EH (cell line): Measurements from ENCODE around the gene GTF3C6.
A peak's percentile ranks its signal among the peaks of the same experiment; 100 is the strongest.
"Not testable (repeated sequence)": the region's sequence is repeated elsewhere in the genome, so short reads cannot be mapped to it uniquely, and the experiment has no call there.

Source experiments
- DNase-seq: peaks from one replicate; pipeline ENCODE4 v3.0.0-alpha.2; 2015; ENCODE audit warnings: low read depth

Gene GTF3C6

GRCh38 chr6:110979565-110980101, 21.1 kb downstream of the GTF3C6 start:
- DNase-seq = no peak

DNA sequence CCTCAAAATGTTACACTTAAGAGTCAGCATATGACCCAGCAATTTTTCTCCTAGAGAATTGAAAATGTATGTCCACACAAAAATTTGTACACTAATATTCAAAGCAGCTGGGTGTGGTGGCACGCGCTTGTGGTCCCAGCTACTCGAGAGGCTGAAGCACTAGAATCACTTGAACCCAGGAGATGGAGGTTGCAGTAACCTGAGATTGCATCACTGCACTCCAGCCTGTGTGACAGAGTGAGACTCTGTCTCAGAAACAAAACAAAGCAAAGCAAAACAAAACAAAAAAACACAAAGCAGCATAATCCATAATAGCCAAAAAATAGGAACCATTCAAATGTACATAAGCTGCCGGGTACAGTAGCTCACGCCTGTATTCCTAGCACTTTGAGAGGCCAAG, 21.7 kb downstream of the GTF3C6 start:
- DNase-seq = no peak

DNA sequence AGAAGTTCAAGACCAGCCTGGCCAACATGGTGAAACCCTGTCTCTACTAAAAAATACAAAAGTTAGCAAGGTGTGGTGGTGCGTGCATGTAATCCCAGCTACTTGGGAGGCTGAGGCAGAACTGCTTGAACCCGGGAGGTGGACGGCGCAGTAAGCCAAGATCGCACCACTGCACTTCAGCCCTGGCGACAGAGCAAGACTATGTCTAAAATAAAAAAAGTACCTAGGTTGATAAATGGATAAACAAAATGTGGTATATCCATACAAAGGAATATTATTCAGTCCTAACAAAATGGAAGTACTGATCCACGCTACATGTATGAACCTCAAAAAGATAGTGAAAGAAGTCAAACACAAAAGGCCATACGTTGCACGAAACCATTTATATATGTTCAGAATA, 22.1 kb downstream of the GTF3C6 start:
- DNase-seq = no peak

DNA sequence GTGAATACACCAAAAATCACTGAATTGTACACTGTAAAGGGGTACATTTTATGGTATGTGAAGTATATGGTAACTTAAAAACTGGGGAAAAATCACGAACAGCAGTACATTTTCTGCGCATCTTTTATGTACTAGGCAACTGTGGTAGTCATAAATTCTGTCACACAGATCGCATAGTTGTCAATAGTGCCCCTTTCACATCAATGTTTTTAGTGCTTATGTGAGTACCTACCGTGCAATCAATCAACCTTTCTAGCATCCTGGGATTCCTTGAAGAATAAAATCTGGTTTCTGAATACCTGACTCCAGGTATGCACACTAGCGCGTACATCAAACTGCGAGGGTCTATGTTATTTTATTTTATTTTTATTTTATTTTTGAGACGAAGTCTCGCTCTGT, 22.7 kb downstream of the GTF3C6 start:
- no peak for DNase-seq

DNA sequence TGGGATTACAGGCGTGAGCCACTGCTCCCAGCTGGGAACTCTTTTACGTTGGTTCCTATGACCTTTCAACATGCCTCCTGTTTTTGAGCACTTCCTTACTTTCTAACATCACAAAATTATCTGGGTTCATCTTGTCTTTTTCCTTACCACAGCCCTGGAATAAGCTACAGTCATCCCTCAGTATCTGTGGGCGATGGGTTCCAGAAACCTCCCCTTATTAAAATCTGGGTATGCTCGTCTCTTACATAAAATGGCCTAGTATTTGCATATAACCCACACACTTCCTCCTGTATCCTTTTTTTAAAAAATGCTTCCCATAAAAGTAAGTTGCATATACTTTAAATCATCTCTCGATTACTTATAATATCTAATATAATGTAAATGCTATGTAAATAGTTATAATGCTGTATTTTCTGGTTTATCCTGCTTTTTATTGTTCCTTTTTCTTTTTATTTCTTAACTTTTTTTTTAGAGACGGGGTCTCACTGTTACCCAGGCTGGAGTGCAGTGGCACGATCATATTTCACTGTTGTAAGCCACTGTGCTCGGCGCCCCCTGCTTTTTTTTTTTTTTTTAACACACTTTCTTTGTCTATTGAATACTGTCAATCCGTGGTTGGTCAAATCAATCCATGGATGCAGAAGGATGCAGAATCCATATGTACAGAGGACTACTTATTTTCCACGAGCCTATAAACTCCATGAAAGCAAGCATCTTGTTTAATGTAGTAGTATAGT, 32.5 kb downstream of the GTF3C6 start:
- DNase-seq = no peak

- no peak for DNase-seq
Measured at GRCh38 chr6:110996691-110997090, 38.2 kb downstream of the GTF3C6 start.

DNA sequence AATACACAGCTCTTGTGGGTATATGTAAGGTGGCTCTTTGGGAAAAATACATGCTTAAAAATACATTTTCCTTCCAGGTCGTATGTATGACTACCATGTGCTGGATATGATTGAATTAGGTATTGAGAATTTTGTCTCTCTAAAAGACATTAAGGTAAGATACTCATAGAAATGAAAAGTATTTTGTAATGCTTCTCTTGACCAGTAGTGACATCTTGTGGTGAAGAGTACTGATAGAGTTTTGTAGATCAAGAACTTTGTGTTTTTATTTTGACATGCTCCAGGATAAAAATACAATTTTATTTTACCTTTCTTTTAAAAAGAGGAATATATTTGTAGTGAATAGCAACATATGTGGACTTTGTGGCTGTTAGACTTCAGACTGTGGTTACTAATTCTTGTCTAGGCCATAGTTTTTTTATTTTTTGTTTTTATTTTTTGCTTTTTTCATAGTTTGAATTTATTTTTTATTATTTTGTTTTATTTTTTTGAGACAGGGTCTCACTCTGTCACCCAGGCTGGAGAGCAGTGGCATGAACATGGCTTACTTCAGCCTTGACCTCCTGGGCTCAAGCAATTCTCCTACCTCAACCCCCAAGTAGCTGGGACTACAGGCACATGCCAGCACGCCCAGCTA, 41.2 kb downstream of the GTF3C6 start:
- DNase-seq = peak; percentile 56

- DNase-seq = no peak
Measured at GRCh38 chr6:111002350-111002749, 43.8 kb downstream of the GTF3C6 start.

DNA sequence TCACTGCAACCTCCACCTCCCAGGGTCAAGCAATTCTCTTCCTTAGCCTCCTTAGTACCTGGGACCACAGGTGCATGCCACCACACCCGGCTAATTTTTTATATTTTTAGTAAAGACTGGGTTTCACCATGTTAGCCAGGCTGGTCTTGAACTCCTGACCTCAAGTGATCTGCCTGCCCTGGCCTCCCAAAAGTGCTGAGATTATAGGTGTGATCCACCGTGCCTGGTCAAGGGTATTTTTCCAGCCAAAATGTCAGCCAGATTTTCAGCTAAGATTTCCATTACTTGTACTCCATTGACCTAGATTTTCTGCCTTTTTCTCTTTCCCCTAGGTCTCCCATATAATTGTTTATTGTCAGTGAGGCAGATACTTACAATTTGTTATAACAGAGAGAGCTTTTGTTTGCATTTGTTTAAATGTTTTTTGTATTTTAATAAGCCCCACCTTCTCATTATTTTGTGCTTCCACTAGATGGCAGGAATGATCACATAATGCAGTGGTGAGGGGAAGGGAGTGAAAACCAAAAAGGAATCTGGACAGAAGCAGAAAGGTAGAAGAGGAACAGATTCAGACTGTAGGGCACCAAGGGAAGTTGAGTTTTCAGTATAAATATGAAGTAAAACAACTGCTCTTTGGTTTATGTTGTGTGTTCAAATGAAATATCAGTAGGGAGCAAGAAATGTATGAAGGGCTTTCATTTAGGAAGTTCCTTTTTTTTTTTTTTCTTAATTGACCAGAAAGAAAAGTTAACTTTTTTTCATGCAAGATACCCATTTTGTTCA, 53.0 kb downstream of the GTF3C6 start:
- peak; percentile 53 for DNase-seq

DNA sequence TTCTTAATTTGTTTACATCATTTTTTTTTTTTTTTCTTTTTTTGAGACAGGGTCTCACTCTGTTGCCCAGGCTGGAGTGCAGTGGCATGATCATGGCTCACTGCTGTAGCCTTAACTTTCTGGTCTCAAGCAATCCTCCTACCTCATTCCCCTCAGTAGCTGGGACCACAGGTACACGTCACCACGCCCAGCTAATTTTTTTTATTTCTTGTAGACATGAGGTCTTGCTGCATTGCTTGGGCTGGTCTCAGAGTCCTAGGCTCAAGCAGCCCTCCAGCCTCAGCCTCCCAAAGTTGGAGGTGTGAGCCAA, 53.6 kb downstream of the GTF3C6 start:
- DNase-seq = no peak

- not testable (repeated sequence) for DNase-seq
Measured at GRCh38 chr6:111012520-111012919, 54.0 kb downstream of the GTF3C6 start.

- peak; percentile 12 for DNase-seq
Measured at GRCh38 chr6:111013144-111013915, 54.8 kb downstream of the GTF3C6 start.

DNA sequence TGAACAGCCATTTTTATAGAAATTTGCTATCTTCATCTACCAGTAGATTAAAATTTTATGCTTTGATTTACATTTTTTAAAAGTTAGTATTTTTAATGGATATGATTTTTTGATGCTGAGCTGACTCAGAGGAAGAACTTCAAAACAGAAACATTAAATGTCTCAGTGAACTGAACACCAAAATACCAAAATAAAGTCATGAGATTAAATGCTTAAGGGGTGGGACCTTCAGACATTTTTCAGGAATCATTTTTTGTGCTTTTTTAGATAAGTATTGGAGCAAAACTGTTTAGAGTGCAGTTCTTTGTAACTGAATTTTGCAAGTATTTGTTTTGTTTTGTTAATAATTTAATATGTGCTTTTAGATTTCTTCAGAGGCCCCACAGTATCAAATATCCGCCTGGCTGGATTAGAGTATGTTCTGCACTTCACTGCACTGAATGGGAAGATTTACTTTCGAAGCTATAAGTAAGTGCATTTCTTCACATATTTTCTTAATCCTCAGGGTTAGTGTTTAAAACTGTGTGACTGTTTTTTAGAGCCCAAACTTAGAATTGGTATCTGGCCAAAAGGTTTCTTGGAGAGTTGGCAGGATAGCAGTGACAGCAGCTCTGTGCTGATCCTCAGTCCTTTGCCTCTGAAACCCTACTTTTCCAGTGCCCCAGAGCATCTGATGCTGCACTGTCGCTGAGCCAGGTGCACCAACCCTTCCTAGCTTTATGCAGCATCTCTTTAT, 57.1 kb downstream of the GTF3C6 start:
- no peak for DNase-seq

GRCh38 chr6:111017241-111017640, 58.7 kb downstream of the GTF3C6 start:
- DNase-seq = not testable (repeated sequence)
